Urothelium cell line (cell line): ENCODE data around the gene PLS1.
"Not testable (repeated sequence)": the region's sequence is repeated elsewhere in the genome, so short reads cannot be mapped to it uniquely, and the experiment has no call there.

ENCODE experiments used
- DNase-seq: peaks from one replicate; pipeline ENCODE4 v3.0.0; 2011; ENCODE audit warnings: low spot score, mixed read lengths
- FAIRE-seq: peaks from 2 replicates; lab custom pipeline; 2011; peaks lifted over from hg19 to GRCh38; lab: Jason Lieb, UNC

Gene PLS1

DNA sequence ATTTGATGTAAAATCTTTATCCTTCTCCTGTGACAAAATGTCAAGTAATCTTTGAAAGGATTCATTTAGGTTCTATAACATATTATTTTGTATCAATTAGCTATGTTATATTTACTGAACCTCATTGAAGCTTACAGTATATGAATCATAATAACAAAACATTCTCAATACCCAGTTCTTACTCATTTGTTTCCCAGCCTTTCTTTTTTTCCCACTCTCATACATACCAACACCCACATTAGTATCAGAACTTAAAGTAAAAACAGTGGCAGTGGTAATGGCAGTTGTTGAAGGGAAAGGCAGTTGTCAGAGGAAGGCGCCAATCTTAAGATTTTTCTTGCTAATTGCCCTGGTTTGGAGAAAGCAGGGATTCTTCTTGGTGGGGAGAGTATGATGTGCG lies 94.4 kb downstream of the PLS1 start:
- FAIRE-seq (no peak), DNase-seq (no peak)

- FAIRE-seq (no peak), DNase-seq (no peak)
Observed at GRCh38 chr3:142691527-142691926, 95.3 kb downstream of the PLS1 start.

DNA sequence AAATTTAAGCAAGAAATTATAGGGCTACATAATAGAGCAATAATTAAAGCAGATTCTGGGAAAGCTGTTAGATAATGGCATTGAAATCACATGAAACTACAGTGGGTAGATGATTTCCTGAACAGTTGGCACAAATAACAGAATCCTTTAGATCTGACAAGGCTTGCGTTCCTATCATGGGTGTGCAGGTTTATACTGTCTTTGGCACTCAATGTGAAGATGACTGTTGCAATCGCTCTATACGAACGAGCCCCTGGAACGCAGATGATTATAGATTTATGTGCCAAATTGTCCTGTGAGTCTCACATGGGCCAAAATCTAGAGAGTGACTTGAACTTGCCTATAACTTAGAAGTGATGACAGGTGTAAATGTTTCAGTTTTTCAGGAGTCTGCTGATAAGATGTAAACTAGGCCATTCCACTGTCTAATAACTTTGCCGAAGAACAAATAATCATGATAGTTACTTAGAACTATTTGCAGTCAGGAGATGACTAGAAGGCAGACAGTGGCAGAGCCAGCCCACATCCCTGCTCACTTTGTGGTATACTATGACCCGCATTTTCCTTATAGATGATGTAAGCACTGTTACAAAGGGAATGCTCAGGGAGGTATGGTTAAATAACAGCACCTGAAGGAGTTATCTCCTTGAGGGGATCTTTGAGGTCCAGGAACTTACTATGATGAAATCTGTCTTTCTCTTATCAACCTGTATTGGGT lies 97.1 kb downstream of the PLS1 start:
- no peak for FAIRE-seq
- DNase-seq = no peak

- FAIRE-seq = no peak
- DNase-seq = no peak
Observed at GRCh38 chr3:142694225-142694624, 98.0 kb downstream of the PLS1 start.

DNA sequence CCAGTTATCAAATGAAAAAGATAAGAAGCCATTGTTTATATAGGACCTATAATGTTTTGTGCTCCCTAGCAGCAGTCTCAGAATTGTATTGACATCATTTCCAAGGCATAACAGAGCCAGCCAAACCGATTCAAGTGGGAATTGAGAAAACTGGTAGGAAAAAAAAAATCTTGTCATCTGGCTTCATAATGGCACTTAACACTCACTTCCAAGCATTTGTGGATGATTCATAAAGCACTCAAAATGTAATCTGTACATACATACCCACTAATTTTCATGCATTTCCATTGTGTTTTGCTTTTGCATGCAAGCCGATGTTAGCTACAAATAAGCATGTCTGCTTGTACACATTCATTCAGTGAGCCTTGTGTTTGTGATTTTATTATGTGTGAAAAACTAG lies 109.0 kb downstream of the PLS1 start:
- no peak for FAIRE-seq
- no peak for DNase-seq

DNA sequence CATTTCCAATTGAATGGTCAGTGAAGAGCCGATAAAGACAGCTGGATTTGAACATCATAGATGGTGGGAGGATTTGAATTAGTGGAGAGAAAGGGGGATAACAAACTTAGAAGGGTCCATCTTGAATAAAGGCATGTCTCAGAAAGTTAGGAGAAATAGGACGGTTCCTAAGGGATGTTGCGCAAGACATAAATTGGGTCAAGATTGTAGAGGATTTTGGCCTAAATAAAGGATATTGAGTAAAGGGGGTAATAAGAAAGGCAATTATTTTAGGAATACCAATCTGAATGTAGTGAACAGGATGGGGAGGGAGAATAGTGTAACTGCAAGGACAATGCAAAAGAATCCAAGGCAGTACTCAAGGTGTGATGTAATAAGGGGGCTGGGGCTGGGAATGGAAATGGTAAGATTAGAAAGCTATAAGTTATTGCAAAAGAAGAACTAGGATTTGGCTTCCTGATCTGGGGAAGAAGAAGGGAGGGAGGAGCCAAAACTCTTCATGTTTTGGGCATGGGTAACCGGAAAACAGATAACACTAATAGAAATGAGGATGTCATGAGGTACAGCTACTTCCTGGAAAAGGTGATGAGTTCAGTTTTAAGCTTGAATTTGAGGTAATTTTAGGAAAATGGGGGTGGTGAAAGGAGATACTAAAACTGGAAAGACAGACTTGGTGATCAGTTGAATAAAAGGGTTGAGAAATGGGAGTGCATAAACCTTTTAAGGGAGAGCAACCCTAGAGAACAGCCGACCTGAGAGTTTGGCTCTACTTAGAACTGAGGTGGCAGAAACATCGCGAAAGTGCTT lies 110.3 kb downstream of the PLS1 start:
- FAIRE-seq = no peak
- DNase-seq = no peak

GRCh38 chr3:142709207-142709606 lies 113.0 kb downstream of the PLS1 start:
- FAIRE-seq (no peak), DNase-seq (no peak)

DNA sequence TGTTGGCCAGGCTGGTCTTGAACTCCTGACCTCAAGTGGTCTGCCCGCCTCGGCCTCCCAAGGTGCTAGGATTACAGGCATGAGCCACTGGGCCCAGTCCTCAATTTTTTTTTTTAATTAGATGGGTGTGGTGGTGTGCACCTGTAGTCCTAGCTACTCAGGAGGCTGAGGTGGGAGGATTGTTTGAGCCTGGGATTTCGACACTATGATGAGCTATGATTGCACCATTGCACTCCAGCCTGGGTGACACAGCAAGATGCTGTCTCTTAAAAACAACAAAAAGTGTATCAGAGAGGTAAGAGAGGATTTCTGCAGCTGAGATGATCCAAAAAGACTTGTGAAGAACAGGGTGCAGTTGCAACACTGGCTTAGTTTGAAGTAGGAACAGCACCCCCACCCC lies 118.7 kb downstream of the PLS1 start:
- not testable (repeated sequence) for FAIRE-seq, DNase-seq

DNA sequence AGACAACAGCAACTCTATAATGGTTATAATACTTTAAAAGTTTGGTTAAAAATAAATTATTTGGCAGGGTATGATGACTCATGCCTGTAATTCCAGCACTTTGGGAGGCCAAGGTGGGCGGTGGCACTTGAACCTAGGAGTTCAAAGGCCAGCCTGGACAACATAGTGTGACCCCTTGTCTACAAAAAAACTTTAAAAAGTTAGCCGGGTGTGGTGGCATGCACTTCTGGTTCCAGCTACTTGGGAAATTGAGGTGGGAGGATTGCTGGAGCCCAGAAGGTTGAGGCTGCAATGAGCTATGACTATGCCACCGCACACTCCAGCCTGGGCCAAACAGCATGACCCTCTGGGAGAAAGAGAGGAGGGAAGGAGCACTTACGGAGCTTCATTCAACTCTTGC lies 119.9 kb downstream of the PLS1 start:
- FAIRE-seq = no peak
- DNase-seq = no peak

DNA sequence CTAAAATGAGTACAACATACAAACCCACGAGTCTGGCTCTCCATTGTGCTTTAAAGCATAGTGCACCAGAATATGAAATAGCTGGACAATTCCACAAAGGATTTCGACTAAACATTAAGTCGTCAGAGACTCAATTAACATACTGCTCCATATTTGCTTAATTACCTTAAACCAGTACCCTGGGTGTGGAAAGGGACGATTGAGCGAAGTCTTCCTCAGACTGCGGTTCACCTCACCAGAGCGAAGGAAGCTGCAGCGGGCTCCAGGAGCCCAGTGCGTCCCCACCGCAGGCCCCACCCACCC lies 127.4 kb downstream of the PLS1 start:
- FAIRE-seq (no peak), DNase-seq (no peak)

DNA sequence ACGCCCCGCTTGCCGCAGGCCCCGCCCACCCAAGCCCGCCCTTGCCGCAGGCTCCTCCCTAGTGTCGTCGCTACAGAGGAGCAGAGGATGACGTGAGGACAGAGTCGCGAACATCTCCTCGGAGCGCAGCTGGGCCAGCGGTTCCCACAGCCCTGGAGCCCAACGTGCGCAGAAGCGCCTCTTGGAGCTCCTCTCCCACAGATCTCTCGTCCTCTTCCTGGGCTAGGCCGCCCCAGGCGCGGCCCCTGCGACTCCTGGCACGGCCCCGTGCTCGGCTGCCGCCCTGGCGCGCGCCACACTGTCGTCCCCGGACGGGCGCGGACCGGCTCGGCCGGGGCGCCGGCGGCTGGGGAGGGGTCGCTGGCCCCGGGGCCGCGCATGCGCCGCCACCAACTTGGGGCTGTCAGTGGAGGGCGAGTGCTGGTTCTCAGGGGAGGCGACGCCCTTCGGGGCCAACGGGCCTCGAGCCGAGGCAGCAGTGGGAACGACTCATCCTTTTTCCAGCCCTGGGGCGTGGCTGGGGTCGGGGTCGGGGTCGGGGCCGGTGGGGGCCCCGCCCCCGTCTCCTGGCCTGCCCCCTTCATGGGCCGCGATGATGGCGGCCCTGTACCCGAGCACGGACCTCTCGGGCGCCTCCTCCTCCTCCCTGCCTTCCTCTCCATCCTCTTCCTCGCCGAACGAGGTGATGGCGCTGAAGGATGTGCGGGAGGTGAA lies 127.9 kb downstream of the PLS1 start, which contains the start of gene TRPC1:
Gene TRPC1 (plus strand): TSS at position 67 of the 714 bp plus-strand sequence. CDS start 526 bp downstream, at position 593.
- peak; percentile 91 for DNase-seq
- FAIRE-seq = no peak

DNA sequence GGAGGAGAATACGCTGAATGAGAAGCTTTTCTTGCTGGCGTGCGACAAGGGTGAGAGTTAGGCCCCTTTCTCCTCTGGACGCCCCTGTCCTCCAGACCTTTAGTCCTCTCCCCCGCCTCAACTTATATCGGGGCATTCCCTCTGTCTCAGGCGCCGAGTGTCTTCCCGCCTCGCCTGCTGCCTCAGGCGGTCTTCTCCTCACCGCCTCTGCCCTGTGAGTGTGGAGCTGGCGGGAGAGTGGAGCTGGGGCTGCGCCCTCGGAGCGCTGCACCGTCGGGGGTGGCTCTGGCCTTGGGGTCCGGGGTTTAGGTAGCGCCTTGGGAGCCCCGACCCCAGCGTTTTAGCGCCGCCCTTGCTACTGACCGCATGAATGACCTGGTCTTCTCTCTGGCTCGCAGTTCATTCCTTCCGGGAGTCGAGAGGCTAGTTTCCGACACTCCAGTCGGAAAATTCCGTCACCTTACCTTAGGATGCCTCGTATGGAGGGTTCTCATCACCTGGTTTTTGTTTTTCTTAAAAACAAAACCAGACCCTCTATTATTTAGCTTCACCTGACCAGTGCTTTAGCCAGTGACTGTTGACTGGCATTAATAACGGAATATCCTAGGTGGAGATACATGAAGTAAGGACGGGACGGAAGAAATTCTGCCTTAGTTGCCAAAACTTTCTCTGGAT lies 128.6 kb downstream of the PLS1 start:
- FAIRE-seq = no peak
- peak; percentile 28 for DNase-seq

GRCh38 chr3:142725357-142725739 lies 129.2 kb downstream of the PLS1 start:
- DNase-seq (no peak), FAIRE-seq (no peak)

DNA sequence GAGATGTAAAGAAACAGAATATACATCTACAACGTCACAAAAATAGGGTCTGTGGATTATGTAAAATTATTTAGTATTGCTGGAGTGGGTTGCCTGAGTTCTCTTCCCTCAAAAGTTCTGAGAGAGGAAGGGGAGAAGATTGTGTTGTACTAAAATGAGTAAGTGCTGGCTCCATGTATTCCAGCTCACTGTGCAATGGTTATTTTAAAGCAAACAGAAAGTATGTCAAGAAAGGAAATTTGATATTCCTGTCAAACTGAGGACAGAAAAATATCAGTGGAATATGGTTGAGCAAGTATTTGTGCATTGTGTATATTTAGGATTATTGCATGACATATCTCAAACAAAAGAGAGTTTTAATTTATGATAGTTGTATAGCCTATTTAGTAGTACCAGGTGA lies 129.8 kb downstream of the PLS1 start:
- FAIRE-seq (no peak), DNase-seq (no peak)

- no peak for DNase-seq
- FAIRE-seq = no peak
Observed at GRCh38 chr3:142732066-142732465, 135.9 kb downstream of the PLS1 start.

DNA sequence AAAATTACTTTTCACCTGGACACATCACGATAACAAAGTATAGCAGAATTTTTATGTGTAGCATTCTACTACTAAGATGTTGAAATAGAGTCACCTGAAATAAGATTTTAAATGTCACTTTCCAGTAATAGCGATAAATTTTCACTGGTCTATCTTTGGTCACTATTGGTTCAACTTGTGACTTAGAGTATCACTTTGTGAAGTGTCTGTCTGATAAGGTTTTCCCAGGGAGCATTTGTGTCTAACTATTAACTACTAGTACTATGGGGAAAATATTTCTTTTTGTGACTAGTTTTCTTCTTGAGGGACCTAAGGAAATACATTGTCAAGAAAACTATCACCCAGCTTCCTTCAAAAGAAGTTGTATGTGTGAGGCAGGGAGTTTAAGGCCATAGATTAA lies 138.6 kb downstream of the PLS1 start:
- DNase-seq = no peak
- no peak for FAIRE-seq

DNA sequence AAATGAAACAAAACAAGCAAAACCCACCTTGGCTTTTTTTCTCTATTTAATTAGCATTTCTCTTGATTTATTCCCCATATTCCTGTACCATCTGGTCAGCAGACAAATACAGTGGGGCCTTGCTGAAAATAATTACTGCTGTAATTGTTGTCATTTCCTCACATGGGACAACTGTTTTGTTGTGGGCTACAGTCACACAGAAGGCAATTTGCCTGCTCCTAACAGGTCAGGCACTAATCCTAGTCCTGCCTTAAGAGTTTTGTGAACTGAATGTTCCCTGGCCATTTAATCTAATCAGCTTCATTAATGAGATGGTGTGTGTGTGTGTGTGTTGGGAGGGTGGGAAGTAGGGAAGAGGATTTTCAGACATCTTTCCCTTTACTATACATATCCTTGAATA lies 139.3 kb downstream of the PLS1 start:
- DNase-seq (no peak), FAIRE-seq (no peak)

DNA sequence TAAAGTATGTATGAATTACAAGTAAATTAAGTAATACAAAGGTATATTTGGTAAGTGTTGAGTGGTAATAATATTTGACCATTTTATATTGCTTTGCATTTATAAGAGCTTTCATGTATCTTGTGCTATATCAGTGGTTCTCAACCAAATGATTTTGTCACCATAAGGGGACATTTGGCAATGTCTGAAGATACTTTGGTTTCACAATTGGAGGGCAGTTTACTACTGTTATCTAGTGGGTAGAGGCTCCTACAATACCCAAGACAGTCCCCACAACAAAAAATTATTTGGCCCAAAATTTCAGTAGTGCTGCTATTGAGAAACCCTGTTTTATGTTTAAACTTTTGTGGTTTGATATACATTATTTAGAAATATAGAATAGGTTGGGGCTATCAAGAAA lies 142.2 kb downstream of the PLS1 start:
- FAIRE-seq (no peak), DNase-seq (no peak)

GRCh38 chr3:142746646-142747045 lies 150.5 kb downstream of the PLS1 start:
- FAIRE-seq (no peak), DNase-seq (no peak)

DNA sequence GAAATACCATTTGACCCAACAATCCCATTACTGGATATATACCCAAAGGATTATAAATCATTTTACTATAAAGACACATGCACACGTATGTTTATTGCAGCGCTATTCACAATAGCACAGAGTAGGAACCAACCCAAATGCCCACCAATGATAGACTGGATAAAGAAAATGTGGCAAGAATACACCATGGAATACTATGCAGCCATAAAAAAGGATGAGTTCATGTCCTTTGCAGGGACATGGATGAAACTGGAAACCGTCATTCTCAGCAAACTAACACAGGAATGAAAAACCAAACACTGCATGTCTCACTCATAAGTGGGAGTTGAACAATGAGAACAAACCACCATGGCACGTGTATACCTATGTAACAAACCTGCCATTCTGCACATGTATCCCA lies 154.3 kb downstream of the PLS1 start:
- FAIRE-seq, DNase-seq: not testable (repeated sequence)

GRCh38 chr3:142752605-142753004 lies 156.4 kb downstream of the PLS1 start:
- DNase-seq, FAIRE-seq: not testable (repeated sequence)
